NCI-H82 treated with DMSO at 0.1 percent for 48 hours (cell line): ENCODE results near the gene MAP4K5.
"Not testable (repeated sequence)": the region's sequence is repeated elsewhere in the genome, so short reads cannot be mapped to it uniquely, and the experiment has no call there.

Source experiments
- DNase-seq: peaks from one replicate; lab custom pipeline; 2025; ENCODE audit not compliant: unreplicated experiment; lab: John Stamatoyannopoulos, UW

MAP4K5 gene

DNA sequence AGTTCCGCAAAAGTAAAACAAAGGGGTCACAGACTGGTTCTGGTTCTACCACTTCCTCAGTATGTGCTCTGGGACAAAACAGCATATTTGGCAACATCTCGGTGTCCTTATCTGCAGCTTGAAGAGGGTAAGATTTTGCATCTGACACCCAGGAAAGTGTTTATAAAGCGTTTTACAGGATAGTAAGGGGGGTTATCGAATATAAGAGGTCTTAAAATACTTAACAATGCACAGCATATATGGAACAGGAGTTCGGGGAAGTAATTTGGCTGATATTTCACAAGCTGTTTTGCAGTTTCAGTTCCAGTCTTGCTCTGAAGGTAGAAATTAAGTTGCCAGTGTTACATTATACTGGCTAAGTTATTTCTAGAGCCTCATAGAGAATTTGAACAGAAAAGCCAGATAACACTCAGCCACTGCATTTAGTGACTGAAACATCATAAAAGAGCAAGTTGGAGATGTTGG lies 904 bp upstream of the MAP4K5 start:
- DNase-seq, result no peak

- no peak for DNase-seq
Observed at GRCh38 chr14:50531595-50532501, 521 bp downstream of the MAP4K5 start.

DNA sequence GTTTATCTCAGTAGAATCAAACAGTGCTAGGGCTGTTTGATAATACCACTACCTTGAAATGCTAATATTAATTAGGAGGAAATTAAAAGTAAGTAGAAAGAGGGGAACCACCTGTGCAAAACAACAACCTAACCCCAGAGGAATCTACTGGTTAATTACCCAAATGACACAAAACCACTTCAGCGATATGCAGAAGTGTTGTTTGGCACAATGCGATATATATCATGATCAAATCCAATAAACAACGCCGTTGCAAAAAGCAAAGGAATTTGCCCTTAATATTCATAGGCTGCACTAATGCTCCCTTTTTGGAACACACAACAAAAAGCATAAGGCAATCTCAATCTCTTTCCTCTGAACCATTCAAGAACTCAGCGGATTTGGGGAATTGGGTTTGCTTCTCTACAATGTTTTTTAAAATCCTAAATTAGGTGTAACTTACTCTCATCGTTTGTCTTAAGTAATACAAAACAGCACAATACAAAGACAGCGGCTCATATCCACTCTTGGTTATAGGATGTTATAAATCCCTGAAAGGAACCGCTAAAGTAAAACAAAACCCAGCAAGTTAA lies 1.5 kb downstream of the MAP4K5 start:
- DNase-seq, result no peak

DNA sequence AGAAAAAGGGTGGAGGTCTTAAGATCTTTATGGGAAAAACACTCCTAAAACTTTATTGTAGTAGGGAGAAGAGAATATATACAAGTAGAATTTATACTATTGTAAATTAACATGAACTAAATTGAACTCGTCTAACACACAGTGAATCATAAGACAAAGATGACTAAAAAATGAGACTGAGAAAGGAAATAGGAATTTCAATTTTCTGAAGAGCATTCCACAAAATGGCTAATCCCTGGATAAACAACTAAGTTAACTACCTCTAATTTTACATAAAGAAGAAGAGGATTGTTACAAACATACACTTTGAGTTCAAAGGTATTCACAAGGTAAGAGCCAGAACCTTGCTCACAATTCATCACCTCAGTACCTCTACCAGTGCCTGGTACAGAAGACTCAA lies 2.0 kb downstream of the MAP4K5 start:
- no peak for DNase-seq

DNA sequence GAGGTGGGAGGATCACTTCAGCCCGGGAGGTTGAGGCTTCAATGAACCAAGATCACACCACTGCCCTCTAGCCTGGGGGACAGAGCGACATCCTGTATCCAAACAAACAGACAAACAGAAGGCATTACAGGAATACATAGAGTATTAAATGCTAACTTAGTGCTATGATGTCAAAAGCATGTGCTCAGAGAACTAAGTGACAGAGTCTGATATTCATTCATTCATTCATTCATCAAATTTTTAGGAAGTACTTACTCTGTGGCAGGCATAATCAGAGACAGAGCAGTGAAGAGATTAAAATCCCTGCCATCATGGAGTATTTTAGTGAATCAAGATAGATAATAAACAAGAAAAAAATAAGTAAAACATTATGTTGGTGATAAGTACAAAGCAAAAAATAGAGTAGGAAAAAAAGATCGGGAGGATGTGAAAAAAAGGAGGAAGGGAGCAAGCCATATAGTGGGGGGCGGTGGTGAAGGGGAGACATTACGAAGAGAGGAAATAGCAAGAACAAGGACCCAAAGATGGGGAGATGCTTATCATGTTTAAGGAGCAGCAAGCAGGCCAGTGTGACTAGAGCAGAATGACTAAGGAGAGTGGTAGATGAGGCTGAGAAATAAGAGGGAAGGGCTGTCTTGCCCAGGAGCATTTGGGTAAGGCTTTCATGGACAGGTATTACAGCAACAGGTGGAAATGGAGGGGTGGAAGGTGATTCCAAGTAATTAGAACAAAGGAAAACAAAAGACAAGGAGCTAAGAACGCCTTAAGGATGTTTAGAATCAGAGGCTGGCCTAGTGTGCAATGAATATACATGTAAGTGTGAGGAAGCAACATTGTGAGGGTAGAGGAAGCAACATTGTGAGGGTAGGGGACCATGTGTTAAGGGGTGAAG lies 2.8 kb downstream of the MAP4K5 start:
- no peak for DNase-seq

- no peak for DNase-seq
Observed at GRCh38 chr14:50528000-50528399, 4.4 kb downstream of the MAP4K5 start.

- DNase-seq, result no peak
Observed at GRCh38 chr14:50524731-50525515, 7.4 kb downstream of the MAP4K5 start.

- no peak for DNase-seq
Observed at GRCh38 chr14:50524060-50524459, 8.3 kb downstream of the MAP4K5 start.

DNA sequence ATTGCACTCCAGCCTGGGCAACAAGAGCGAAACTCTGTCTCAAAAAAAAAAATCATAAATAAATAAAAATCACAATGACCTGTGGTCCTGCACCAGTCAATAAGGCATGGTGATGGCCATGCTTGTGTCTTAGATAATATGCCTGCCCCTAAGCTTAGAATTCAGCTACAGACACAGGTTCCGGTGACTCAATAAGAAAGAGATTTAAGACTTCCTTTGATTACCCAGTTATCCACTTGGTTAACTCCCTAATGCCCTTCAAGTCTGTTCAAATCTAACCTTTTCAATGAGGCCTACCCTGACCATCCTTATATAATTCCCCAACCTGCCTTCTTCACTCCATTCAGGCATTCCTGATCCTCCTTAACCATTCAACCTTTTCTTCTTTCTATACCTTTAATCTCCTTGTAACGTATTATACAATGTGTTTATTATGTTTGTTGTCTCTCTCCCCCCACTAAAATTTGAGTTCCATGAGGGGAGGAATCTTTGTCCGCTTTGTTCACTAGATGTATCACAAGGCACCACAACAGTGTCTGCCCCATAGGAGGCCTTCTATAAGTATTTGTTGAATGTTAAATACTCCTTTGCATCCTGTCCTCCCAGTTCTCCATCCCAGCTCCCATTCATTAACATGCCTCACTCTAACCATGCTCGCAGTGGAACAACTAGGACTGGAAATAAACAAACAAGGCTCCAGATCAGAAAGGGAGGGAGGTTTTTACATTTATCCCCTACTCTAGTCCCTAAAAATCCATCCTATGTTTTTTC lies 8.9 kb downstream of the MAP4K5 start:
- no peak for DNase-seq

DNA sequence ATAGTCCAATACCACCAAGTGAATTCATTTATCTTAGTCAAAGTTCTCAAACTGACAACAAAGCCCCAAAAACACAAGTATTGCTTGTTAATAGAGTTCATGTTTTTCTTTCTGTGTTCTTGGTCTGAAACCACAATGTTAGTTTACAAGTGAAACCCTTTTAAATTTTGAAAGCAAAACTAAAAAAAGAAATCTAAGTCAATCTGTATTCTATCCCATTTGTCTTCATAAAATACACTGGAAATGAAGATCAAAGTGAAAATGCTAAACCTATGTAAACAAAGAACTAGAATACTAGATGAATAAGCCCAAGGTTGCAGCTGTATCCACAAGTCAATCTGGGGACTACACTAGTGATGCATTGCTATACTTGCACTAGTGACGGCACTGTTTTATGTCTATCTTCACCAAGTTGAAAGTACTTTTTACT lies 10.4 kb downstream of the MAP4K5 start:
- no peak for DNase-seq

GRCh38 chr14:50520947-50521815 lies 11.2 kb downstream of the MAP4K5 start:
- DNase-seq, result no peak

DNA sequence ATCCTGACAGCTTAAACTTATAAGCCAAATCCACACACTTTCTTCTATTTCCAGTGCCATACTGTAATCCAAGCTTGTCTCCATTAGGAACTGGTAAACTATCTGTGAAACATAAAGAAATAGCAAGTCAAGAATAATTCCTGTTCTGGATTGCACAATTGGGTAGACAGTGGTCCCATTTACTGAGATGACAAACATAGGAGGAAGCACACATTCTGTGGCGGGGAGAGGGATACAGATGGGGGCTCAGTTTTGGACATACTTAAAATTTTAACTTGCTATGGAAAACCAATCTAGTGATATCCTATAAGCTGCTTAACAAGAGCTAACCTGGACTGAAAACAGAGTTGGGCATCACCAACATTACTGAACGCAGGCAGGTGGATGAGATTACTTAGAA lies 16.3 kb downstream of the MAP4K5 start:
- peak; percentile 92 for DNase-seq

GRCh38 chr14:50512463-50512862 lies 19.9 kb downstream of the MAP4K5 start:
- DNase-seq, result no peak

- DNase-seq, result no peak
Observed at GRCh38 chr14:50510157-50510556, 22.2 kb downstream of the MAP4K5 start.

DNA sequence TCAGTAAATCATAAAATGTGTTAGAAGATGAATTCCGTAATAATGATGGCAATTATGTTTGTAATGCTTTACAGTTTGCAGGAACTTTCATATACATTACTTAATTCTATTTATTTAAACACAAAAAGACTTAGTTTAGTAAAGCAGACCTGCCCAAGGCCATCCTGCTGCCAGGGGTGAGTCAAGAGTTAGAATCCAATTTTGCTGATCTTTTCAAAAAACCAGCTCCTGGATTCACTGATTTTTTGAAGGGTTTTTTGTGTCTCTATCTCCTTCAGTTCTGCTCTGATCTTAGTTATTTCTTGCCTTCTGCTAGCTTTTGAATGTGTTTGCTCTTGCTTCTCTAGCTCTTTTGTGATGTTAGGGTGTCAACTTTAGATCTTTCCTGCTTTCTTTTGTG lies 25.3 kb downstream of the MAP4K5 start:
- DNase-seq, result not testable (repeated sequence)

- no peak for DNase-seq
Observed at GRCh38 chr14:50501642-50502041, 30.7 kb downstream of the MAP4K5 start.

- DNase-seq, result no peak
Observed at GRCh38 chr14:50497351-50497750, 35.0 kb downstream of the MAP4K5 start.

DNA sequence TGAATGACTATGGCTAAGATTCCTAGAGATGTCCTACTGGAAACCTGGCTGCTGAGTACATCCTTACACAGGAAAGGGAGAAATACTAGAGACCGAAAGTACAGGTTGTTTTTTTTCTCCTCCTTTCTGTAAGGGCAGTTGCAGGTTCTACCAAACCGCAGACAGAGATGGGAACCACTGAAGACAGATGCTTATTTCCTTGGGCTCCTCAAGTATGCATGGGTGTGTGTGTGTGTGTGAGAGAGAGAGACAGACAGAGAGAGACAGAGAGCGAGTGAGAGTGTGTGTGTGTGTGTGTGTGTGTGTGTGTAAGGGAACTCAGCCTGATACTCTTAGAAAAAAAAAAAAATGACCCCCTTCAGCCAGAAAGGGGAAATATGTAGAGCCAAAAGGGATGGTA lies 42.5 kb downstream of the MAP4K5 start:
- no peak for DNase-seq

- no peak for DNase-seq
Observed at GRCh38 chr14:50488521-50488920, 43.8 kb downstream of the MAP4K5 start.
